ENCODE data around the gene CSNK1A1.
"Not testable (repeated sequence)": the region's sequence is repeated elsewhere in the genome, so short reads cannot be mapped to it uniquely, and the experiment has no call there.

- peak; percentile 62 to 76 (median 63) for TF ChIP-seq CTCF (IDR thresholded peaks at IDR 0.05)
- TF ChIP-seq POLR2A (IDR thresholded peaks at IDR 0.05; ENCODE audit: low read depth) = not testable (repeated sequence)
- peak in 1 of 2 donors; percentile 11 for TF ChIP-seq POLR2AphosphoS5 (IDR thresholded peaks at IDR 0.05)
Observed at GRCh38 chr5:149564542-149565140, 13.4 kb upstream of the CSNK1A1 start.

All from esophagus muscularis mucosa (tissue), 3 donors.